Stimulated activated CD4-positive, alpha-beta T cell treated with anti-CD3 and anti-CD28 coated beads, Interleukin-2, amount 100 ng/mL, for 48 hours (primary cell): ENCODE measurements around the gene RALGDS.
"Not testable (repeated sequence)": the region's sequence is repeated elsewhere in the genome, so short reads cannot be mapped to it uniquely, and the experiment has no call there.

Source experiments
- DNase-seq, 2 donors: peaks; one replicate each; pipeline ENCODE4 v3.0.0-alpha.2; 2020

Gene RALGDS

DNA sequence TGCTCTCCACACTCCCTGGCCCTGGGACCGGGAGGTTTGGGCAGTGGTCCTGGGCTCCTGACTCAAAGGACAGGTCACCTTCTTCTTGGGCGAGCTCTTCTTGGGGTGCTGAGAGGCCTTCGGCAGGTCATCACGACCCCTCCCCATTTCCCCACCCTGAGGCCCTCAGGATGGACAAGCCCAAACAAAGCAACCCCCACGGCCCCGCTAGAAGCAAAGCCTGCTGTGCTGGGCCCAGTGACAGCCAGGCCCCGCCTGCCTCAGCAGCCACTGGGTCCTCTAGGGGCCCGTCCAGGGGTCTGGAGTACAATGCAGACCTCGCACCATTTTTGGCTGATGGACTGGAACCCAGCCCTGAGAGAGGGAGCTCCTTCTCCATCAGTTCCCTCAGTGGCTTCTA, 37.4 kb downstream of the RALGDS start:
- DNase-seq: not testable (repeated sequence)

DNA sequence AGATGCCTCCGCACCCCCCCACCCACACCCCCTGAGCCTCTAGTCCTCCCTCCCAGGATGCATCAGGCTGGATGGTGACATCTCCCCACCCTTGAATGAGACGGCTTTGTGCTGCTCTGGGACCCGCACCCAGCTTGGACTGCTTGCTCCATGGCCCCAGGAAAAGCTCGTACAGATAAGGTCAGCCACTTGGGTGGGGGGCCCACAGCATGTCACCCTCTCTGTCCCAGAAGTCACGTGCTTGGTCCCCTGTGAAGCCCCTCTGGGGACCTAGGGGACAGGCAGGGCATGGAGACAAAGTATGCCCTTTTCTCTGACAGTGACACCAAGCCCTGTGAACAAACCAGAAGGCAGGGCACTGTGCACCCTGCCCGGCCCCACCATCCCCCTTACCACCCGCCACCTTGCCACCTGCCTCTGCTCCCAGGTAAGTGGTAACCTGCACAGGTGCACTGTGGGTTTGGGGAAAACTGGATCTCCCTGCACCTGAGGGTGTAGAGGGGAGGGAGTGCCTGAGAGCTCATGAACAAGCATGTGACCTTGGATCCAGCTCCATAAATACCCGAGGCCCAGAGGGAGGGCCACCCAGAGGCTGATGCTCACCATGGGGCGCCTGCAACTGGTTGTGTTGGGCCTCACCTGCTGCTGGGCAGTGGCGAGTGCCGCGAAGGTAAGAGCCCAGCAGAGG, 38.9 kb downstream of the RALGDS start:
- not testable (repeated sequence) for DNase-seq

DNA sequence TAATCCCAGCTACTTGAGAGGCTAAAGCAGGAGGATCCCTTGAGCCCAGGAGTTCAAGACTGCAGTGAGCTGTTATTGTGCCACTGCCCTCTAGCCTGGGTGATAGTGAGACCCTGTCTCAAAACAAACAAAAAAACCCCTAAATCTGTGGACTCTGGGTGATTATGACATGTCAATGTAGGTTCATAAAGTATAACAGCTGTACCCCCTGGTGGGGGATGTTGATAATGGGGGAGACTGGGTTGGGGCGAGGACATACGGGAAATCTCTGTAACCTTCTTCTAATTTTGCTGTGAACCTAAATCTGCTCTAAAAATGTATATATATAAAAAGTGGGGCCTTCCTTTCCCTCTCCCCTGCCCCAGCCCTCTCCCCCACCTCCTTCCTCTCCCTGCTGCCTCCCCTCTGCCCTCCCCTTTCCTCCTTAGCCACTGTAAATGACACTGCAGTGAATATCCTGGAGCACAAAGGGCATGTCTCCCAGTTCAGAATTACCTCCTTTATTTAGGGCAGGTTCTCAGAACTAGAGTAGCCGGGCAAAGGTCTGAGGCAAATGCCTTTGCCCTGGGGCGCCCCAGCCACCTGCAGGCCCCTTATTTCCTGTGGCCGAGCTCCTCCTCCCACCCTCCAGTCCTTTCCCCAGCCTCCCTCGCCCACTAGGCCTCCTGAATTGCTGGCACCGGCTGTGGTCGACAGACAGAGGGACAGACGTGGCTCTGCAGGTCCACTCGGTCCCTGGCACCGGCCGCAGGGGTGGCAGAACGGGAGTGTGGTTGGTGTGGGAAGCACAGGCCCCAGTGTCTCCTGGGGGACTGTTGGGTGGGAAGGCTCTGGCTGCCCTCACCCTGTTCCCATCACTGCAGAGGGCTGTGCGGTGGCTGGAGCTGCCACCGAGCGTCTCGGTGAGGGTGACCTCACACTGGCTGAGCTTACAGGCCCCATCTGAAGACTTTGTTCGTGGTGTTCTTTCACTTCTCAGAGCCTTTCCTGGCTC, 40.0 kb downstream of the RALGDS start:
- DNase-seq: not testable (repeated sequence)

DNA sequence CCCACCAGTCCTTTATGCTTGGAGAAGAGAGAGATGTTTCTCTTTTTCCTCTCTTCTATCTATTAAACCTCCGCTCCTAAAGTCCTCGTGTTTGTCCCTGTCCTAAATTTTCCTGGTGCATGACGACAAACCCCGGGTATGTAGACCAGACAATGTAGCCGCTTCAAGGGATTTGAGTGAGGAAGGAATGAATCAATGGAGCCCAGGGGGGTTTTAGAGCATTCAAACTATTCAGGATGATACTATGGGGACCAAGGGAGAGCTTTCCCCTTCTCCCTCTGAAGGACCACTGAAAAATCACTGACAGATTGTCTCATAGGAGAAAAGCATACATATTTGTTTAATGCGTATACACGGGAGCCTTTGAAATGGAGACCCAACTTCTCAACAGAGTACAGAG, 40.9 kb downstream of the RALGDS start:
- DNase-seq: no peak

DNA sequence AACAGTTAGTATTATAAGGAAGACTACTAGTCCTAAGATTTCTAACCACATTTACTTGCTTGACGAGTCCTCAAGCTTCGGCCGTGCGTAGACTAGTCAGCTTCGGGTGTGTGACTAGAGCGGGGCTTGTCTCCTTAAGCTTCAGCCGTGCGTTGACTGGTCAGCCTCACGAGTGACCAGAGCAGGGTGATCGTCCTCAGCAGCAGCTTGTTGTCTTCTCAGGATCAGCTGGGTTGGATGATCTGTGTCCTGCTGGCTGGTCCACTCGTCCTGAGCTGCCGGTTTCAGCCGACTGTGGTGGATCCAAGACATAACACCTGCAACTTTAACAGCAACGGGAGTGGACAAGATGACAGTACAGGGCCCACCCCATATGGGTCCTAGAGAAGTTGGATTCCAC, 42.6 kb downstream of the RALGDS start:
- DNase-seq: no peak

DNA sequence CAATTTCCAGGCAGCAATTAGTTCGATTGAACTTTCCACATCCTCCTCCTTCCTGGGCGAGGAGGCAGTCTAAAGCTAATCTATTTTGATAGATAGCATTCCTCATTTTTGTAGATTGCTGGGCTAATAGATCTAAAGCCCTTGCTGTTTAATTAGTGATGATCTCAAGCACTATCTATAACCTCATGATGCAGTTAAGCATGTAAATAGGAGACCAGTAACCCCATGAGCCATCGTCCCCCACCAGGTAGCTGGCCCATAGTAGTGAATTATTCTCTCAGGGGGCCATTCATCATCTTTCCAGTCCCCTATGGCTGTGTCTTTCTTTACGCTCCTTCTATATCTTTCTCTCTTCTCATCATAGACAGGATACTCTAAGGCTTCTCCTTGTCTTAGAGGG, 44.3 kb downstream of the RALGDS start:
- no peak for DNase-seq

DNA sequence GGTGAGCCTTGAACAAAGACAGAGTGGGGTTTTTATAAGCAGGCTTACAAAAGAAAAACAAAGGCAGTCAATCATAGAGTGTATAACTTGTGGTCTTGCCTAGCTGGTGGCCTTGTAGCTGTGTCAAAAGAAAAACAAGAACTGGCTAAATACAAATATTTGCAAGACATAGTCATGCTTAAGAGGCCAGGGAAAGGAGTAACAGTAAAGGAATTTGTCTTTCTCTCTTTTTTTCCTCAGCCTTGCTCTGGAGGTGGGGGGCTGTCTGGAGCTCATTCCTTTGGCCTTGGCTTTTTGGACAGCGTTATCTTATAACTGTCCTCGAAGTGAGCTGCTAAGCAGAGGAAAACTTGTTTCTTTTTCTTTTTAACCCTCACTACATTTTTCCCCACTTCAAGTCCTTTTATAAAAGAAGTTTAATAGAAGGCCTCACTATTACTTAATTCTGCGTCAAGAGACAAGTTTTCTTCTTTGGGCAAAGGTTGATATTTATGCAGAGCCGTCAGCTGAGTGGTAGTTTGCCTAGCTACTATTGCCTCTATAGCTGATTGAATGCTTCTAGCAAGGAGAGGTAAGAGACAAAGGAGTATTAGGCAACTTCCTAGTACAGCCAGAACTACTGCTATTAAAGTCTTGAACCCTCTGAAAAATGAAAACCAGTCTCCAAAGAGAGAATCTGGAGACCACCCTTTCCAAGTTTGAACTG, 45.0 kb downstream of the RALGDS start:
- DNase-seq: no peak

DNA sequence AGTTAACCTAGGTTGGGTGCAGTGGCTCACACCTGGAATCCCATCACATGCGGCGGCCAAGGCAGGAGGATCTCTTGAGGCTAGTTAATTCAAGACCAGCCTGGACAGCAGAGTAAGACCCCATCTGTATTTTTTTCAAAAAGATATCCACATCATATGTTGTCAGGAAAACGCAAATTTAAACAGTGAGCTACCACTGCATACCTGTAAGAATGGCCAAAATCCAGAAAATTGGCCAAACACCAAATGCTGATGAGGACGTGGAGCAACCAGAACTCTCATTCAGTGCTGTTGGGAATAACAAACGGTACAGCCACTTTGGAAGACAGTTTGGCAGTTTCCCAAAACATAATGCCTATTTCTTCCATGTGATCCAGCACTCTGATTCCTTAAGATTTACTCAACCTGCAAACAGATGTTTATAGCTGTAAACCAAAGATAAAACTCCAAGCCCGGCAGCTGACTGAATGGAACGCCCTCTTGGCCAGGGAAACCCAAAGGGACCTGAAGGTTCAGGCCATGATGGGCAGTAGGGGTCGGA, 46.9 kb downstream of the RALGDS start:
- no peak for DNase-seq

DNA sequence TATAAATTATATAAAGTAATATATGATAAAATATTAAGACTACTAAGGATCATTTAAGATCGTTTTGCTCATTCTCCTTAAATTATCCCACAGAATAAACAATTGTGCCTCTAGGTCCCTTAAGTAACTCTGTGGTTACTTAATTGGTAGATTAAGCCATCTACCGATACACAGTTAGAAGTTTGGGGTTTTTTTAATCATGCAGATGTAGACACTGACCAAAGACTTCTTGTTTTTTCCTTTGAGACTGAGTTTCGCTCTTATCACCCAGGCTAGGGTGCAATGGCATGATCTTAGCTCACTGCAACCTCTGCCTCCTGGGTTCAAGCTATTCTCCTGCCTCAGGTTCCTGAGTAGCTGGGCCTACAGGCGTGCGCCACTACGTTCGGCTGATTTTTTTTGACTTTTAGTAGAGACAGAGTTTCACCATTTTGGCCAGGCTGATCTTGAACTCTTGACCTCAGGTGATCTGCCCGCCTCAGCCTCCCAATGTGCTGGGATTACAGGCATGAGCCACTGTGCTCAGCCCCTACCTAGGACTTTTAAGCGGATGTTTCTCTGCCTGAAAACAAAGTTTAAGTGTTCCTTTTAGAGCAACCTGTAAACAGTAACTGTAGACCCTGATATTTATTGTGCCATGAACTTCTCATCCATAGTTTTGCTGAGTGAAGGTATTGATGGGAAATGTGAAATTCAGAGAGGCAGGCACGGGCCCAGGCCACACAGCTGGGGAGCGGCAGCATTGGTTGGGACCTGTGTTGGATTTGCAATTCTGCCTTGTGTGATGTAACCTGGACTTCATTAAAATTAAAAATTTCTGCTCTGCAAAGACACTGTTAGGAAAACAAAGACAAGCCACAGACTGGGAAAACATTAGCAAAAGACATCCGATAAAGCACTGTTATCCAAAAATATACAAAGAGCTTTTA, 47.7 kb downstream of the RALGDS start:
- DNase-seq: no peak

DNA sequence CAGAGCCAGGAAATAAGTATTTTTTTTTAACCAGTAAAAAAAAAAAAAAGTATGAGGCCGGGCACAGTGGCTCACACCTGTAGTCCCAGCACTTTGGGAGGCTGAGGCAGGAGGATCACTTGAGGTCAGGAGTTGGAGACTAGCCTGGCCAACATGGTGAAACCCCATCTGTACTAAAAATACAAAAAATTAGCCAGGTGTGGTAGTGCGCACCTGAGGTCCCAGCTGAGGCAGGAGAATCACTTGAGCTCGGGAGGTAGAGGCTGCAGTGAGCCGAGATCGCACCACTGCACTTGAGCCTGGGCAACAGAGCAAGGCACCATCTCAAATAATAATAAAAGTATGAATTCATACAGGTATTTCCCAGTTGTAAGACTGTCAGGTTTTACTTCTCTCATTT, 48.8 kb downstream of the RALGDS start:
- DNase-seq: not testable (repeated sequence)

DNA sequence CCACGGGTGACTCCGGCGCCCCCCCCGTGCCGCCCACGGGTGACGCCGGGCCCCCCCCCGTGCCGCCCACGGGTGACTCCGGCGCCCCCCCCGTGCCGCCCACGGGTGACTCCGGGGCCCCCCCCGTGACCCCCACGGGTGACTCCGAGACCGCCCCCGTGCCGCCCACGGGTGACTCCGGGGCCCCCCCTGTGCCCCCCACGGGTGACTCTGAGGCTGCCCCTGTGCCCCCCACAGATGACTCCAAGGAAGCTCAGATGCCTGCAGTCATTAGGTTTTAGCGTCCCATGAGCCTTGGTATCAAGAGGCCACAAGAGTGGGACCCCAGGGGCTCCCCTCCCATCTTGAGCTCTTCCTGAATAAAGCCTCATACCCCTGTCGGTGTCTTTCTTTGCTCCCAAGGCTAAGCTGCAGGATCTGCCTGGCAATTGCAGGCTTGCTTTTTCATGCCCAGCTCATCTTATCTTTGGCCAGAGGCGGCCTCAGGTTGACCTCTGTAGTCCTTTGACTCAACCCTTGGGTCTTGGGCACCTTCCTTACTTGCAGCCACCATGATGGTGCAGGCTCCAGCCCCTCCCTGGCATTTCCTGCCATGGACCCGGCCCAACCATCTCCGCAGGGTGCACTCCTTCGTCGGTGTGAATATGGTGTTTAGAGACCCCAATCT, 49.4 kb downstream of the RALGDS start:
- DNase-seq: no peak

DNA sequence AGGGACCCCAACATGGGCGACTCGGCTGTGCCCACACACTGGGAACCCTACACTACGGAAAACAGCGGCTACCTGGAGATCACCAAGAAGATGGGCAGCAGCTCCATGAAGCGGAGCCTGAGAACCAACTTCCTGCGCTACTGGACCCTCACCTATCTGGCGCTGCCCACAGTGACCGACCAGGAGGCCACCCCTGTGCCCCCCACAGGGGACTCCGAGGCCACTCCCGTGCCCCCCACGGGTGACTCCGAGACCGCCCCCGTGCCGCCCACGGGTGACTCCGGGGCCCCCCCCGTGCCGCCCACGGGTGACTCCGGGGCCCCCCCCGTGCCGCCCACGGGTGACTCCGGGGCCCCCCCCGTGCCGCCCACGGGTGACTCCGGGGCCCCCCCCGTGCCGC, 50.1 kb downstream of the RALGDS start:
- not testable (repeated sequence) for DNase-seq

DNA sequence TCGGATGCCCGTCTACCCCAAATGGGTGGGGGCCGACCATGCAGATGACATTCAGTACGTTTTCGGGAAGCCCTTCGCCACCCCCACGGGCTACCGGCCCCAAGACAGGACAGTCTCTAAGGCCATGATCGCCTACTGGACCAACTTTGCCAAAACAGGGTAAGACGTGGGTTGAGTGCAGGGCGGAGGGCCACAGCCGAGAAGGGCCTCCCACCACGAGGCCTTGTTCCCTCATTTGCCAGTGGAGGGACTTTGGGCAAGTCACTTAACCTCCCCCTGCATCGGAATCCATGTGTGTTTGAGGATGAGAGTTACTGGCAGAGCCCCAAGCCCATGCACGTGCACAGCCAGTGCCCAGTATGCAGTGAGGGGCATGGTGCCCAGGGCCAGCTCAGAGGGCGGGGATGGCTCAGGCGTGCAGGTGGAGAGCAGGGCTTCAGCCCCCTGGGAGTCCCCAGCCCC, 50.5 kb downstream of the RALGDS start:
- DNase-seq: not testable (repeated sequence)

DNA sequence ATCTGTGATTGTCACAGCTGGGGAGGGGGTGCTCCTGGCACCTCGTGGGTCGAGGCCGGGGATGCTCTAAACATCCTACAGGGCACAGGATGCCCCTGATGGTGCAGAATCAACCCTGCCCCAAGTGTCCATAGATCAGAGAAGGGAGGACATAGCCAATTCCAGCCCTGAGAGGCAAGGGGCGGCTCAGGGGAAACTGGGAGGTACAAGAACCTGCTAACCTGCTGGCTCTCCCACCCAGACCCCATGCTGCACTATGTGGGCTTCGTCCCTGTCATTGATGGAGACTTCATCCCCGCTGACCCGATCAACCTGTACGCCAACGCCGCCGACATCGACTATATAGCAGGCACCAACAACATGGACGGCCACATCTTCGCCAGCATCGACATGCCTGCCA, 52.6 kb downstream of the RALGDS start:
- DNase-seq: not testable (repeated sequence)

DNA sequence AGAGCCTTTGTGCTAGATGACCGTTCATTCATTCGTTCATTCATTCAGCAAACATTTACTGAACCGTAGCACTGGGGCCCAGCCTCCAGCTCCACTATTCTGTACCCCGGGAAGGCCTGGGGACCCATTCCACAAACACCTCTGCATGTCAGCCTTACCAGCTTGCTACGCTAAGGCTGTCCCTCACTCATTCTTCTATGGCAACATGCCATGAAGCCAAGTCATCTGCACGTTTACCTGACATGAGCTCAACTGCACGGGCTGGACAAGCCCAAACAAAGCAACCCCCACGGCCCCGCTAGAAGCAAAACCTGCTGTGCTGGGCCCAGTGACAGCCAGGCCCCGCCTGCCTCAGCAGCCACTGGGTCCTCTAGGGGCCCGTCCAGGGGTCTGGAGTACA, 53.2 kb downstream of the RALGDS start:
- no peak for DNase-seq

DNA sequence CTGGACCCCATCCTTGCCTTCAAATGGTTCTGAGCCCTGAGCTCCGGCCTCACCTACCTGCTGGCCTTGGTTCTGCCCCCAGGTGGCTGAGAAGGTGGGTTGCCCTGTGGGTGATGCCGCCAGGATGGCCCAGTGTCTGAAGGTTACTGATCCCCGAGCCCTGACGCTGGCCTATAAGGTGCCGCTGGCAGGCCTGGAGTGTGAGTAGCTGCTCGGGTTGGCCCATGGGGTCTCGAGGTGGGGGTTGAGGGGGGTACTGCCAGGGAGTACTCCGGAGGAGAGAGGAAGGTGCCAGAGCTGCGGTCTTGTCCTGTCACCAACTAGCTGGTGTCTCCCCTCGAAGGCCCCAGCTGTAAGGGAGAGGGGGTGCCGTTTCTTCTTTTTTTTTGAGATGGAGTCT, 54.0 kb downstream of the RALGDS start:
- no peak for DNase-seq

DNA sequence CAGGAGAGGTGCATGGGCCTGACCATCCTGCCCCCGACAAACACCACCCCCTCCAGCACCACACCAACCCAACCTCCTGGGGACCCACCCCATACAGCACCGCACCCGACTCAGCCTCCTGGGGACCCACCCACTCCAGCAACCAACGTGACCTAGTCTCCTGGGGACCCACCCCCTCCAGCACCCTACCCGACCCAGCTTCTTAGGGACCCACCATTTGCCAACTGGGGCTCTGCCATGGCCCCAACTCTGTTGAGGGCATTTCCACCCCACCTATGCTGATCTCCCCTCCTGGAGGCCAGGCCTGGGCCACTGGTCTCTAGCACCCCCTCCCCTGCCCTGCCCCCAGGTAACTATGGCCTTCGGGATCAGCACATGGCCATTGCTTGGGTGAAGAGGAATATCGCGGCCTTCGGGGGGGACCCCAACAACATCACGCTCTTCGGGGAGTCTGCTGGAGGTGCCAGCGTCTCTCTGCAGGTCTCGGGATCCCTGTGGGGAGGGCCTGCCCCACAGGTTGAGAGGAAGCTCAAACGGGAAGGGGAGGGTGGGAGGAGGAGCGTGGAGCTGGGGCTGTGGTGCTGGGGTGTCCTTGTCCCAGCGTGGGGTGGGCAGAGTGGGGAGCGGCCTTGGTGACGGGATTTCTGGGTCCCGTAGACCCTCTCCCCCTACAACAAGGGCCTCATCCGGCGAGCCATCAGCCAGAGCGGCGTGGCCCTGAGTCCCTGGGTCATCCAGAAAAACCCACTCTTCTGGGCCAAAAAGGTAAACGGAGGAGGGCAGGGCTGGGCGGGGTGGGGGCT, 54.7 kb downstream of the RALGDS start:
- DNase-seq: no peak

DNA sequence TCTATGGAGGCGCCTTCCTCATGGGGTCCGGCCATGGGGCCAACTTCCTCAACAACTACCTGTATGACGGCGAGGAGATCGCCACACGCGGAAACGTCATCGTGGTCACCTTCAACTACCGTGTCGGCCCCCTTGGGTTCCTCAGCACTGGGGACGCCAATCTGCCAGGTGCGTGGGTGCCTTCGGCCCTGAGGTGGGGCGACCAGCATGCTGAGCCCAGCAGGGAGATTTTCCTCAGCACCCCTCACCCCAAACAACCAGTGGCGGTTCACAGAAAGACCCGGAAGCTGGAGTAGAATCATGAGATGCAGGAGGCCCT, 56.0 kb downstream of the RALGDS start:
- DNase-seq: no peak

DNA sequence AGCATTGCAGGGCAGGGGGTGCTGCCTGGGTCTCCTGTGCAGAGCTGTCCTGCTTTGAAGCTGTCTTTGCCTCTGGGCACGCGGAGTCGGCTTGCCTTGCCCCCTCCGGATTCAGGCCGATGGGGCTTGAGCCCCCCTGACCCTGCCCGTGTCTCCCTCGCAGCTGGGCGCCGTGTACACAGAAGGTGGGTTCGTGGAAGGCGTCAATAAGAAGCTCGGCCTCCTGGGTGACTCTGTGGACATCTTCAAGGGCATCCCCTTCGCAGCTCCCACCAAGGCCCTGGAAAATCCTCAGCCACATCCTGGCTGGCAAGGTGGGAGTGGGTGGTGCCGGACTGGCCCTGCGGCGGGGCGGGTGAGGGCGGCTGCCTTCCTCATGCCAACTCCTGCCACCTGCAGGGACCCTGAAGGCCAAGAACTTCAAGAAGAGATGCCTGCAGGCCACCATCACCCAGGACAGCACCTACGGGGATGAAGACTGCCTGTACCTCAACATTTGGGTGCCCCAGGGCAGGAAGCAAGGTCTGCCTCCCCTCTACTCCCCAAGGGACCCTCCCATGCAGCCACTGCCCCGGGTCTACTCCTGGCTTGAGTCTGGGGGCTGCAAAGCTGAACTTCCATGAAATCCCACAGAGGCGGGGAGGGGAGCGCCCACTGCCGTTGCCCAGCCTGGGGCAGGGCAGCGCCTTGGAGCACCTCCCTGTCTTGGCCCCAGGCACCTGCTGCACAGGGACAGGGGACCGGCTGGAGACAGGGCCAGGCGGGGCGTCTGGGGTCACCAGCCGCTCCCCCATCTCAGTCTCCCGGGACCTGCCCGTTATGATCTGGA, 56.6 kb downstream of the RALGDS start:
- DNase-seq: no peak
